Measurements from ENCODE around the gene NTN4.

DNA sequence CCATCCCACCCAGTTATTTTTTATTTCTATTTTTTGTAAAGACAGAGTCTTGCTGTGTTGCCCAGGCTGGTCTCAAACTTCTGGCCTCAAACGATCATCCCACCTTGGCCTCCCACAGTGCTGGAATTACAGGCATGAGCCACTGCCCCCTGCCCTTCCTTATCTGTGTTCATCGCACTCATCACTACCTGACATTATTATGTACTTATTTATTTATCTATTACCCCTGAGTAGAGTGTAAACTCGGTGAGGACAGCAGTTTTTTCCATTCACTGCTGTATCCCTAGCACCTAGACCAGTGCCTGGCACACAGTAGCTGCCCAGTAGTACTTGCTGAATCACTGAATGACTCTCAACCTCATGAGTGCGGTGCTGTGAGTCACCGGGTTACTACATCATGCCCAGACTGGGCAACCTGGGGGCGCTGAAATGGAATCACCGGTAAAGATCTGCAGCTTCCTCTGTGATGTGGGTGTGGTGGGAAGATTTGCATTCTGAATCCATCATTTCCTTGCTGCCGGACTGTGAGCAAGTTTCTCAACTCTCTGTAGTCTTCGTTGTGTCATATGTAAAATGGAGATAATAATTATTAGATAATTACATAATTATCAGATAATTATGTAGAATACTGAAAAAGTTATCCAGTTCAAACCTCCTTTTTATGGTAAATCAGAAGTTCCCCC, 157.4 kb downstream of the NTN4 start:
- no peak for TF ChIP-seq POLR2A (IDR thresholded peaks at IDR 0.05)
- no peak for TF ChIP-seq CTCF (IDR thresholded peaks at IDR 0.05)
